GM18868 (cell line): ENCODE measurements around the gene LBR.
"Not testable (repeated sequence)": the region's sequence is repeated elsewhere in the genome, so short reads cannot be mapped to it uniquely, and the experiment has no call there.

ENCODE experiments used
- ATAC-seq: cut with Tn5 transposase; IDR thresholded peaks from one replicate; pipeline ENCODE4 v1.9.1; 2021; ENCODE audit warnings: mild to moderate bottlenecking, moderate library complexity; ENCODE audit not compliant: unreplicated experiment

Gene LBR

GRCh38 chr1:225423518-225423855 lies 4.4 kb downstream of the LBR start:
- ATAC-seq, result no peak

- no peak for ATAC-seq
These were observed 4.9 kb downstream of the LBR start for GRCh38 chr1:225422795-225423517.

- no peak for ATAC-seq
These were observed 5.7 kb downstream of the LBR start for GRCh38 chr1:225422031-225422605.

- ATAC-seq, result no peak
These were observed 9.2 kb downstream of the LBR start for GRCh38 chr1:225418598-225418997.

- no peak for ATAC-seq
These were observed 9.8 kb downstream of the LBR start for GRCh38 chr1:225418059-225418458.

- no peak for ATAC-seq
These were observed 11.7 kb downstream of the LBR start for GRCh38 chr1:225415967-225416745.

- no peak for ATAC-seq
These were observed 12.5 kb downstream of the LBR start for GRCh38 chr1:225415307-225415706.

GRCh38 chr1:225413708-225414375 lies 14.0 kb downstream of the LBR start:
- ATAC-seq, result no peak

- ATAC-seq, result no peak
These were observed 15.0 kb downstream of the LBR start for GRCh38 chr1:225412803-225413351.

- no peak for ATAC-seq
These were observed 15.5 kb downstream of the LBR start for GRCh38 chr1:225412321-225412720.

- no peak for ATAC-seq
These were observed 17.8 kb downstream of the LBR start for GRCh38 chr1:225410036-225410435.

- no peak for ATAC-seq
These were observed 18.8 kb downstream of the LBR start for GRCh38 chr1:225409051-225409450.

GRCh38 chr1:225408249-225408648 lies 19.6 kb downstream of the LBR start:
- no peak for ATAC-seq

GRCh38 chr1:225407755-225408154 lies 20.1 kb downstream of the LBR start:
- ATAC-seq, result no peak

- ATAC-seq, result no peak
These were observed 20.7 kb downstream of the LBR start for GRCh38 chr1:225406976-225407725.

- ATAC-seq, result no peak
These were observed 26.9 kb downstream of the LBR start for GRCh38 chr1:225400968-225401367.

- ATAC-seq, result no peak
These were observed 31.5 kb downstream of the LBR start for GRCh38 chr1:225396357-225396756.

GRCh38 chr1:225389843-225390242 lies 38.0 kb downstream of the LBR start:
- no peak for ATAC-seq

- ATAC-seq, result no peak
These were observed 39.5 kb downstream of the LBR start for GRCh38 chr1:225388372-225388771.

- not testable (repeated sequence) for ATAC-seq
These were observed 41.0 kb downstream of the LBR start for GRCh38 chr1:225386860-225387259.

- no peak for ATAC-seq
These were observed 47.1 kb downstream of the LBR start for GRCh38 chr1:225380691-225381090.
